HG02571 (cell line): ENCODE results near the gene MCCC2.
"Not testable (repeated sequence)": the region's sequence is repeated elsewhere in the genome, so short reads cannot be mapped to it uniquely, and the experiment has no call there.

Source experiments
- ATAC-seq: cut with Tn5 transposase; IDR thresholded peaks from one replicate; pipeline ENCODE4 v1.9.1; 2021; ENCODE audit warnings: mild to moderate bottlenecking, moderate library complexity; ENCODE audit not compliant: unreplicated experiment

The MCCC2 gene

GRCh38 chr5:71658916-71659662 lies 71.9 kb downstream of the MCCC2 start:
- ATAC-seq = no peak

GRCh38 chr5:71662381-71662780 lies 75.2 kb downstream of the MCCC2 start:
- no peak for ATAC-seq

GRCh38 chr5:71663191-71663969 lies 76.2 kb downstream of the MCCC2 start:
- no peak for ATAC-seq

GRCh38 chr5:71664615-71665014 lies 77.5 kb downstream of the MCCC2 start:
- not testable (repeated sequence) for ATAC-seq

- ATAC-seq = no peak
These were observed 79.2 kb downstream of the MCCC2 start for GRCh38 chr5:71666321-71666720.

GRCh38 chr5:71677977-71678376 lies 90.8 kb downstream of the MCCC2 start:
- no peak for ATAC-seq

DNA sequence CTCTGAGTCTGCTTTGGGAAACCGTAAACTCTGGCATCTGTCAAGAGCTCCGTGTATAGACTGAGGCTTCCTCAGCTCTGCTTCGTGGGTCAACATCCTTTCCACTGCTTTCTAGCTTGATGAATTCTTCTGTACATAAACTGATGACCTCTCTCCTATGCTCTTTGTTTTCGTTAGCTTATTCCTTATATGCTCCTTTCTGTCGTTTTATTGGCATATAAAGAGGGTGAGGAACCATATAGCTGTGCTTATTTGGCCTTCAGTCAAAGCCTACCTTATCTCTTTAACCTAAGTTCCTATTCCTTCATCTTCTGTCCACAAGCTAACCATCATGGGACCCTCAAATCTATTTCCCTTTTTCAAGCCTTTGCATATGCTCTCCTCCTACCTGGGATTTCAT lies 92.6 kb downstream of the MCCC2 start:
- ATAC-seq = no peak

DNA sequence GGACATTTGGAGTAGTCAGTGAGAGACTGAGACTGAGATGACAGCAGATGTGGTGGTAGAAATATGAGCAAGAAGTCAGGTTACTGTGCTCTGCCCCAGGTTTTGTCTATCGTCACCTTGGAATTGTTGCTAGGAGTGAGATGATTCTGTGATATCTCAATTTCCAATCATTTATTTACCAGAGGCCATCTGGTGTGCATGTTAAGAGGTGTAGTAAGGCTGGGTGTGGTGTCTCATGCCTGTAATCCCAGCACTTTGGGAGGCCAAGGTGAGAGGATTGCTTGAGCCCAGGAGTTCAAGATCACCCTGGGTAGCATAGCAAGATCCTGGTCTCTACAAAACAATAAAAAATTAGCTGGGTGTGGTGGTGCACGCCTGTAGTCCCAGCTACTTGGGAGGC lies 93.4 kb downstream of the MCCC2 start:
- no peak for ATAC-seq

GRCh38 chr5:71681296-71681695 lies 94.2 kb downstream of the MCCC2 start:
- no peak for ATAC-seq

GRCh38 chr5:71684309-71684708 lies 97.2 kb downstream of the MCCC2 start:
- no peak for ATAC-seq

DNA sequence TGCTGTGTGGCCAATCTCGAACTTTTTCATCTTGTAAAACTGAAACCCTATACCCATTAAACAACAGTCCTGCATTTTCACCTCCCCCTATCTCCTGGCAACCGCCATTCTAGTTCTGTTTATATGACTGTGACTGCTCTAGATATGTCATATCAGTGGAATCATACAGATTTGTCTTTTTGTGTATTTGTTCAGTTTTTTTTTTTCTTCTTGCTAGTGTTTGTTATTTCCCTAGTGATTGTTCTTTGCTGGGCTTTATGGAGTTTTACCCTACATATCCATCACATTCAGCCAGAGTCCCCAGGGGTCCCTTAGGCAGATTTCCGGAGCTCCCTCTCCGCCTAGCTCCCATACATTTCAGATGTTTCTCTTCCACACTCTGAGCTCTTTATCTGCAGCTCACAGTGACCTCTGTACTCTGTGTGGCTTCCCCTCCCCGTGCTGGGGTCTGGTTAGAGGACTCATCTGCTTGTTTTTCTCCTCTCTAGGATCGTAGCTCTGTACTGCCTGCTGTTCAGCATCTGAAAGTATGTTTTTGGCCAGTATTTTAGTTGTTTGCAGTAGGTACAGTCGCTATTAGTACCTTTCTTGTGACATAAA lies 106.8 kb downstream of the MCCC2 start:
- no peak for ATAC-seq

- ATAC-seq = no peak
These were observed 107.9 kb downstream of the MCCC2 start for GRCh38 chr5:71695071-71695470.

- ATAC-seq = no peak
These were observed 108.5 kb downstream of the MCCC2 start for GRCh38 chr5:71695595-71695994.

- ATAC-seq = no peak
These were observed 110.8 kb downstream of the MCCC2 start for GRCh38 chr5:71697967-71698366.

- no peak for ATAC-seq
These were observed 112.1 kb downstream of the MCCC2 start for GRCh38 chr5:71699233-71699632.

- no peak for ATAC-seq
These were observed 112.6 kb downstream of the MCCC2 start for GRCh38 chr5:71699751-71700150.

DNA sequence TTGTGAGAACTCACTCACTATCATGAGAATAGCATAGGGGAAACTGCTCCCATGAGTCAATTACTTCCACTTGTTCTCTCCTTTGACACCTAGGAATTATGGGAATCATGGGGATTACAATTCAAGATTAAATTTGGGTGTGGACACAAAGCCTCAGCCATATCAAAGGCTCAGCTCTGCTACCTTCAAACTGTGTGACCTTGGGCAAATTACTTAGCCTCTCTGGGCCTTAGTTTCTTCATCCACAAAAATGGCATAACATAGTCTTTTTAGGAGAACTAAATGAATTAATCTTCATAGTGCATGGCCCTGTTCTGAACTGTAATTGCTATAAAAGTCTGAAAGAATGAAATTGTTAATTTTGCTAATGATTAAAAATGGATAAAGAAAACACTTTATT lies 113.7 kb downstream of the MCCC2 start:
- ATAC-seq = no peak

- ATAC-seq = no peak
These were observed 114.3 kb downstream of the MCCC2 start for GRCh38 chr5:71701407-71701806.

- ATAC-seq = no peak
These were observed 116.8 kb downstream of the MCCC2 start for GRCh38 chr5:71703941-71704340.

DNA sequence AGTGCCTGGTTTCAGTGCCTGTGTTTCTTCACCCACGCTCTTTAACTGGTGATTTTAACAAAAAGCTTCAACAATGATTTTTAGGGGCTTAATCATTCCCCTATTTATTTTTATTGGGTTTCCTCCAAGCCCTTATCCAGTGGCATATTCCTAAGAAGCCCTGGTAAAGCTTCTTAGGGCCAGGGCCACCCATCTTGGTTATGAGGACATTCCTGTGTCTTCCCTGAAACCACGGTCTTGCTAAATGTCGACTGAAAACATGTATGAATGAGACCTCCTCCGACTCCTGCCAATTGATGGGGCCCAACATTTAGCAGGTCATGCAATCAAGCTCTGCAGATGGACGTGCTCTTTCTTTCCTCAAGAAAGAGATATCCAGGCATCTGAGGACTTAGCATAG lies 118.3 kb downstream of the MCCC2 start:
- no peak for ATAC-seq

DNA sequence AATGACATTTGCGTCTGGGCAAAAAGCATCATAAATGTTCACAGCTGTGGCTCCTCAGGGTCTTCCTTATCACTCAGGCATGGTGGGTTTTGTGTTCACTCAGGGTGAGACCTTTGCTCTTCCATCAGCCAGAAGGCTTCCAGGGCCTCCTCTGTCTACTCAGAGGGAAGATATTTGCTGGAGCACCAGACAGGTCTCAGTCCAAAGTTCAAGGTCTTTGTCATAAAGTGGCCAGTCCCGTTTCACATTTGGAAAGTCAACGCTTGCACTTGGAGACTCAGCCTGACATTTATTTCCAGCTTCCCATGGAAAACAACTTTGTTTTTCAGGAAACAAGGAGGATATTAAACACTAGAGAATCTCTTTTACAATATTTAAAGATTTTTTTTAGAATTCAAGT lies 119.8 kb downstream of the MCCC2 start:
- ATAC-seq = no peak
